H1 (cell line): ENCODE data around the gene FAM50A. TPM values are rescaled to one million over a fixed set of nuclear protein-coding genes. Genes with fewer than 3 reads are reported as not detected.

ENCODE experiments used
- polyA plus RNA-seq, 7 experiments: library from polyadenylated mRNA; depleted of rRNA in 3 of 7; stranded (reverse) in 5 of 7; unstranded in 2 of 7; fragments of >200 nt in 5 of 7; fragments of 200-250 nt in 2 of 7; gene quantifications; 1 replicate in 5 of 7; 2 replicates in 1 of 7; 4 replicates in 1 of 7; pipeline versions ENCODE4 v1.2.1 to v1.2.3, GENCODE V29; 2011 to 2013; ENCODE audit warnings: missing spikeins in 2 of 7, mixed read lengths in 2 of 7
- total RNA-seq: library from RNA; stranded (reverse); fragmentation: NEBNext Ultra II Directional; extraction: Animal tissue kit (Norgen Biotek cat#: 25700); gene quantifications from 2 replicates; pipeline ENCODE4 v1.2.1, GENCODE V29; 2021
- TF ChIP-seq, protein P1 (sequence below): IDR thresholded peaks from 2 replicates; pipeline ENCODE4 v1.6.1; 2011; ENCODE audit warnings: low read depth, mild to moderate bottlenecking, low read length; ENCODE audit not compliant: insufficient read depth

FAM50A gene
- total and polyA plus RNA-seq, 2 of the 8 experiments (the other 6 are each of a cell fraction or from before 2014, with no cell fraction given), result 30.7 to 48.7 TPM

DNA sequence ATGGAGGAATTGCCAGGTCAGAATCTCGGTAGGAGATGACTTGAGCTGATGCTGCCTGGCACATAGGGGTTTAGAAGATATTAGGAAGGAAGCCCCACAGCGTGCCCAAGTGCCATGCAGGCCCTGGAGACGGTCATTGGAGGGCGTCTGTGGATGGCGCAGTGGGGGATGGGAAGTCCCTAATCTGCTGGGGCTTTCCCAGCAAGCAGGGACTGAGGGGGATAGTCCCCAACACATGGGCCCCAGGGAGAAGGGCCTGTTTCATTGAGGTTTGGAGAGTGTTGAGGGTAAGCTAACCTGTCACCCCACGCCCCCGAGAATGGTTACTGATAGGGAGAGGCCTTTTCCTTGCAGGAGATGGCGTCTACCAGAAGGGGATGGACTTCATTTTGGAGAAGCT is 24.8 kb upstream of the FAM50A start (continued):
- TF ChIP-seq, protein P1, sequence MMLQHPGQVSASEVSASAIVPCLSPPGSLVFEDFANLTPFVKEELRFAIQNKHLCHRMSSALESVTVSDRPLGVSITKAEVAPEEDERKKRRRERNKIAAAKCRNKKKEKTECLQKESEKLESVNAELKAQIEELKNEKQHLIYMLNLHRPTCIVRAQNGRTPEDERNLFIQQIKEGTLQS, result no peak
